GM10266 (cell line): ENCODE results near the gene ZNF638.
A peak's percentile ranks its signal among the peaks of the same experiment; 100 is the strongest.
"Not testable (repeated sequence)": the region's sequence is repeated elsewhere in the genome, so short reads cannot be mapped to it uniquely, and the experiment has no call there.

Source experiments
- DNase-seq: peaks from one replicate; pipeline ENCODE4 v3.0.0; 2012; ENCODE audit errors: extremely low spot score
- CTCF ChIP-seq: IDR thresholded peaks from 2 replicates; pipeline ENCODE4 v1.5.1; 2012; ENCODE audit warnings: mild to moderate bottlenecking, low read depth; ENCODE audit not compliant: control insufficient read depth, insufficient read depth; ENCODE audit errors: missing control alignments

Gene ZNF638

DNA sequence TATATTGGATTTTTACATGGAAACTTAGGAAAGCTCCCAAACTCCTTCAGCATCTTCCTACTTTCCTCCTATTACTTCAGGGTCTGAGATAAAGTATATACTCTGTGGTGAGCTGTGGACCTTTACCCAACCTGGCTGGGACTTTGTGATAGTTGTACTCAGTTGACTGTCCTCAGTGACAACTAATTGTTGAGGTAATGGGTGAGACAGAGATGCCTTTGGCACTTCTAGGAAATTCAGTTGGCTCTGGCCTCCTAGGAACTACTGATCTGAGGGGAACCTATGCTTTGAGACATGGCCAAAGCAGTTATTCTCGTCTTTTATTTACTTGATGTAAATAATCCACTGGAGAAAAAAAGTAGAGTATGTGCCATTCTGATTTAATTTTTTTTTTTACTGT, 39.4 kb upstream of the ZNF638 start:
- no peak for DNase-seq
- no peak for TF ChIP-seq CTCF

- no peak for TF ChIP-seq CTCF
- DNase-seq = no peak
These were observed 32.7 kb upstream of the ZNF638 start for GRCh38 chr2:71298914-71299313.

GRCh38 chr2:71299507-71299906, 32.1 kb upstream of the ZNF638 start:
- peak; percentile 39 for DNase-seq
- peak; percentile 60 for TF ChIP-seq CTCF

- no peak for DNase-seq
- no peak for TF ChIP-seq CTCF
These were observed 27.7 kb upstream of the ZNF638 start for GRCh38 chr2:71303849-71304248.

DNA sequence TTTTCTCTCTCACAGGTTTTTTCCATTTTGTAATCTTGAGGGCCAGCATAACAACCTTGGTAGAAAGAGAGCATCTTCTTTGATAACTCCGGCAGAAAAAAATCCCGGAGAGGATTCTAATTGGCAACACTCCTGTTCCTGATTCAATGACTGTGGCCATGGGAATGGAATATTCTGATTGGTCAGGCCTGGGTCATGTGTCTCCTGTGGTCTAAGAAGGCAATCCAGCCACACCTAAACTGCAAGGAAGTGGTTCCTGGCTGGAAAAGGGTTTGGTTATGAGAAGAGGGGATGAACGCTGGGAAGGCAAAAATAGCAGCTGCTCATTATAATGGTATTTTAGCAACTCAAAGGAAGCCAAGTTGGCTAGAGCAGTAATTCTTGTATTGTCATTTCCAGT, 24.8 kb upstream of the ZNF638 start:
- no peak for DNase-seq
- TF ChIP-seq CTCF = no peak

DNA sequence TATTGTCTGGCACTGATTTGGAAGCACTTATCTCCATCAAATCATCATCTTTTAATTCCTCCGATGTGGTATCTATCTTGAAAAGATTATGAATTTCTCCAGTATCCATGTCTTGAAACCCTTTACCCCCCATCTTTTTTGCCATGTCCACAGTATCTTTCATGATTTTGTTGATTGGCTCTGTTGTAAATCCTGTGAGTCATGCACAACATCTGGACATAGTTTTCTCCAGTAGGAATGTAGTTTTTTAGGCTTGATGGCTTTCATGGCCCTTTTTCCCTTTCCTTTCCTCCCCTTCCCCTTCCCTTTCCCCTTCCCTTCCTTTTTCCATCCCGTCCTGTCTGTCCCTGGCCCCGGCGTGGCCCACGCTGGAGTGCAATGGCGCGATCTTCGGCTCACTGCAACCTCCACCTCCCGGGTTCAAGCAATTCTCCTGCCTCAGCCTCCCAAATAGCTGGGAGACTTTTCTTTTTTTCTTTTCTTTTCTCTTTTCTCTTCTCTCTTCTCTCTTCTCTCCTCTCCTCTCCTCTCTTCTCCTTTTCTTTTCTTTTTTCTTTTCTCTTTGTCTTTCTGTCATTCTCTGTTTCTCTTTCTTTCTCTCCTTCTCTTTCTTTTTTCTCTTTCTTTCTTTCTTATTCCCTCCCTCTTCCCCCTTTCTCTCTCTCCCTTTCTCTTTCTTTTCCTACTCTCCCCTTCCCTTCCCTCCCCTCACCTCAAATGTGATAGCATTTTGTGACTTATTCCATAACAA, 18.4 kb upstream of the ZNF638 start:
- TF ChIP-seq CTCF = no peak
- DNase-seq = no peak

DNA sequence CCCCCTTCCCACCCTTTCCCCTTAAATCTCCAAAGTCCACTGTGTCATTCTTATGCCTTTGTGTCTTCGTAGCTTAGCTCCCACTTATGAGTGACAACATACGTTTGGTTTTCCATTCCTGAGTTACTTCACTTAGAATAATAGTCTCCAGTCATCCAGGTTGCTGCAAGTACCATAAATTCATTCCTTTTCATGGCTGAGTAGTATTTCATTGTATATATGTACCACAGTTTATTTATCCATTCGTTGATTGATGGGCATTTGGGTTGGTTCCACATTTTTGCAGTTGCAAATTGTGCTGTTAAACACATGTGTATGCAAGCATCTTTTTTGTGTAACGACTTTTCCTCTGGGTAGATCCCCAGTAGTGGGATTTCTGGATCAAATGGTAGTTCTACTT, 14.5 kb upstream of the ZNF638 start:
- DNase-seq = no peak
- no peak for TF ChIP-seq CTCF

DNA sequence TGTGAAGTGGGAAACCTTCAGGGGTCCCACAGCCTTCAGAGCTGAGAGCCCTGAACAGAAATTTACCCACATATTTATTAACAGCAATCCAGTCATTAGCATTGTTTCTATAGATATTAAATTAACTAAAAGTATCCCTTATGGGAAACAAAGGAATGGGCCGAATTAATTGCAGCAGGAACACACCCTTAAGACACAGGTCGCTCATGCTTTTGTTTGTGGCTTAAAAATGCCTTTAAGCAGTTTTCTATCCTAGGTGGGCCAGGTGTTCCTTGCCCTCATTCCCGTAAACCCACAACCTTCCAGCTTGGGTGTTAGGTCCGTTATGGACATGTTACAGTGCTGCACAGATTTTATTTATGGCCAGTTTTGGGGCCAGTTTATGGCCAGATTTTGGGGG, 13.7 kb upstream of the ZNF638 start:
- not testable (repeated sequence) for DNase-seq
